Ishikawa (cell line): Measurements from ENCODE around the gene METAP1.

Experiments used
- CEBPB ChIP-seq: IDR thresholded peaks from 2 replicates; pipeline ENCODE4 v1.6.1; 2012
- CREB1 ChIP-seq: IDR thresholded peaks from 2 replicates; pipeline ENCODE4 v1.6.1; 2012; ENCODE audit warnings: low read depth
- EGR1 ChIP-seq: IDR thresholded peaks from 2 replicates; pipeline ENCODE4 v1.6.1; 2012
- EP300 ChIP-seq: IDR thresholded peaks from 2 replicates; pipeline ENCODE4 v1.6.1; 2012; ENCODE audit warnings: borderline replicate concordance
- FOXM1 ChIP-seq: IDR thresholded peaks from 2 replicates; pipeline ENCODE4 v1.6.1; 2012; ENCODE audit warnings: low read depth, borderline replicate concordance
- MAX ChIP-seq: IDR thresholded peaks from 2 replicates; pipeline ENCODE4 v1.6.1; 2012
- NFIC ChIP-seq: IDR thresholded peaks from 2 replicates; pipeline ENCODE4 v1.6.1; 2012
- RAD21 ChIP-seq: IDR thresholded peaks from 2 replicates; pipeline ENCODE4 v1.6.1; 2012; ENCODE audit warnings: low read depth
- REST ChIP-seq: IDR thresholded peaks from 2 replicates; pipeline ENCODE4 v1.6.1; 2012; ENCODE audit warnings: low read depth, mild to moderate bottlenecking
- TAF1 ChIP-seq: IDR thresholded peaks from 2 replicates; pipeline ENCODE4 v1.6.1; 2012; ENCODE audit warnings: low read depth, mild to moderate bottlenecking
- TCF12 ChIP-seq: IDR thresholded peaks from 2 replicates; pipeline ENCODE4 v1.6.1; 2012; ENCODE audit warnings: low read depth
- TEAD4 ChIP-seq: IDR thresholded peaks from 2 replicates; pipeline ENCODE4 v1.6.1; 2012
- YY1 ChIP-seq: IDR thresholded peaks from 2 replicates; pipeline ENCODE4 v1.6.1; 2012; ENCODE audit warnings: low read depth
- ZBTB7A ChIP-seq: IDR thresholded peaks from 2 replicates; pipeline ENCODE4 v1.6.1; 2012; ENCODE audit warnings: low read depth
- TF ChIP-seq, protein P1 (sequence below): IDR thresholded peaks from 2 replicates; pipeline ENCODE4 v1.6.1; 2012

METAP1 gene

DNA sequence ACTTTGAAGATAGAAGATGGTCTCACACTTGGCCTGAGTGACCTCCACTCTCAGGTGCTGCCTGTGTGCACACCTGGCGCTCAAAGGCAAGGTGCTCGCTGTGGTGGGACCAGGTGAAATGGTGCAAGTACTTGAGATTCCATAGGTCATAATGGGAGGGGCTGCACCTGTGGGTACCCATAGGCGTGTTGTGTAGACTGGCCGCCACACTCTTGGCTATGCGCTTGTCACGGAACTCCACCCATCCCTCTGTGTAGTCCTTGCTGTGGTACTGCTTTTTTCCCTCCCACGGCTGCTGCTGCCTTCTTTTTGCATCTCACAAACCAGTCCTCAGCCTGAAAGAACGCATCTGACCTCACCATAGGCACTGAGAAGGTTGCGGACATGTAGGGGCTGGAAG is 27.0 kb downstream of the METAP1 start:
- no peak for TF ChIP-seq EGR1
- TF ChIP-seq YY1 = no peak
- no peak for TF ChIP-seq TEAD4

GRCh38 chr4:99024481-99025275 is 29.2 kb downstream of the METAP1 start:
- TF ChIP-seq CEBPB (no peak), YY1 (no peak), REST (no peak), RAD21 (peak; percentile 23; the same call in 1 of the 2 replicates), CREB1 (no peak)

GRCh38 chr4:99025506-99025905 is 30.0 kb downstream of the METAP1 start:
- no peak for TF ChIP-seq MAX
- TF ChIP-seq ZBTB7A = no peak
- no peak for TF ChIP-seq TEAD4
- no peak for TF ChIP-seq FOXM1
- no peak for TF ChIP-seq EP300
- TF ChIP-seq NFIC = no peak
- no peak for TF ChIP-seq EGR1
- no peak for TF ChIP-seq CREB1
- TF ChIP-seq REST = no peak
- no peak for TF ChIP-seq CEBPB
- TF ChIP-seq RAD21 = no peak
- no peak for TF ChIP-seq TAF1
- TF ChIP-seq YY1 = no peak
- no peak for TF ChIP-seq TCF12
- TF ChIP-seq, protein P1, sequence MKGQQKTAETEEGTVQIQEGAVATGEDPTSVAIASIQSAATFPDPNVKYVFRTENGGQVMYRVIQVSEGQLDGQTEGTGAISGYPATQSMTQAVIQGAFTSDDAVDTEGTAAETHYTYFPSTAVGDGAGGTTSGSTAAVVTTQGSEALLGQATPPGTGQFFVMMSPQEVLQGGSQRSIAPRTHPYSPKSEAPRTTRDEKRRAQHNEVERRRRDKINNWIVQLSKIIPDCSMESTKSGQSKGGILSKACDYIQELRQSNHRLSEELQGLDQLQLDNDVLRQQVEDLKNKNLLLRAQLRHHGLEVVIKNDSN = no peak

DNA sequence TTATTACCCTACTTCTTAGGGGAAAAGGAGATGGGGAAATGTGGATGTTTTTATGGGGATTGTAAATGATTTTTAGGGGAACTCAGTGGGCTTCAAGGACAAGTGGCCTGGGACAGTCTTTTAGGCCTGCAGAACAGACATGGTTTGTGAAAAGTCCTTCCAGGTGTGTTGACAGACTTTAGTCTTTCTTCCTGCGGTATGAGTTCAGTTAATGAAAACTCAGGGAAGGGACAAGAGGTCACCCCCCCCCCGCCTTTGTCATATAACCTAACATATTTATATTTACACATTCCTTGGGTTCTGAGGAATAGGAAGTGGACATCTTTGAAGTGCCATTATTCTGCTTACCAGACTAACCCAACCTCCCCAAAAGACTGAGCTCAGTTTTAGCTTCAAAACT is 31.8 kb downstream of the METAP1 start:
- no peak for TF ChIP-seq TCF12
- TF ChIP-seq, protein P1 = no peak

GRCh38 chr4:99028187-99028586 is 32.7 kb downstream of the METAP1 start:
- no peak for TF ChIP-seq FOXM1
- TF ChIP-seq, protein P1 = no peak
- no peak for TF ChIP-seq YY1
- no peak for TF ChIP-seq CEBPB
- TF ChIP-seq EGR1 = no peak

- no peak for TF ChIP-seq EGR1
- TF ChIP-seq MAX = no peak
- TF ChIP-seq TAF1 = no peak
- no peak for TF ChIP-seq REST
- TF ChIP-seq RAD21 = no peak
- no peak for TF ChIP-seq TCF12
- TF ChIP-seq CEBPB = no peak
- TF ChIP-seq NFIC = no peak
- TF ChIP-seq, protein P1 = no peak
- TF ChIP-seq FOXM1 = no peak
- no peak for TF ChIP-seq EP300
- no peak for TF ChIP-seq CREB1
These were observed 33.7 kb downstream of the METAP1 start for GRCh38 chr4:99029018-99029735.
